ENCODE data around the gene ZNF735. TPM values are rescaled to one million over a fixed set of nuclear protein-coding genes. Genes with fewer than 3 reads are reported as not detected.
"Not testable (repeated sequence)": the region's sequence is repeated elsewhere in the genome, so short reads cannot be mapped to it uniquely, and the experiment has no call there.

ZNF735 gene
- total RNA-seq, 1 experiment from 2014 or later, result not detected

DNA sequence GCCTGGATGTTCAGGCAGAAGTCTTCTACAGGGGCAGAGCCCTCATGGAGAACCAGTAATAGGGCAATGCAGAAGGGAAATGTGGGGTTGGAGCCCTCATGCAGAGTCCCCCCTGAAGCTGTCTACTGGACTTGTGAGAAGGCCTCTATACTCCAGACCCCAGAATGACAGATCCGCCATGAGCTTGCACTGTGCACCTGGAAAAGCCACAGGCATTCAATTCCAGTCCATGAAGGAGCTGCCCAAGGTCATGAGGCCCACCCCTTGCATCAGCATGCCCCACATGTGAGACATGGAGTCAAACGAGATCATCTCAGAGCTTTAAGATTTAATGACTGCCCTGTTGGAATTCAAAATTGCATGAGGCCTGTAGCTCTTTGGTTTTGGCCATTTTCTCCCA, 16.4 kb downstream of the ZNF735 start:
- H3K4me3 ChIP-seq (ENCODE audit: low read depth in 2 of 2, low read length in 2 of 2), result no peak overlapping the region
- in situ Hi-C loops (cut with HindIII; ENCODE audit: low pct_unique_long_range_greater_than_20kb, low sequenced_read_pairs) (no loop called here), intact Hi-C loops (cut with micrococcal nuclease; ENCODE audit: unreplicated experiment) (no loop called here)
- no peaks in the 10 kb centered on the region for H3K36me3 ChIP-seq (ENCODE audit: control insufficient read depth, insufficient read depth, low read length)
- H3K27me3 ChIP-seq (ENCODE audit: control insufficient read depth, insufficient read depth, low read length), result no peaks in the 10 kb centered on the region
- TF ChIP-seq TCF7L2 (IDR thresholded peaks at IDR 0.05; ENCODE audit: low read depth, low read length) (no peak), POLR2AphosphoS5 (IDR thresholded peaks at IDR 0.05; ENCODE audit: low read depth, low read length) (no peak), SIN3A (IDR thresholded peaks at IDR 0.05; ENCODE audit: borderline replicate concordance, insufficient read depth, low read depth, low read length) (no peak)
- TF ChIP-seq, protein P1, sequence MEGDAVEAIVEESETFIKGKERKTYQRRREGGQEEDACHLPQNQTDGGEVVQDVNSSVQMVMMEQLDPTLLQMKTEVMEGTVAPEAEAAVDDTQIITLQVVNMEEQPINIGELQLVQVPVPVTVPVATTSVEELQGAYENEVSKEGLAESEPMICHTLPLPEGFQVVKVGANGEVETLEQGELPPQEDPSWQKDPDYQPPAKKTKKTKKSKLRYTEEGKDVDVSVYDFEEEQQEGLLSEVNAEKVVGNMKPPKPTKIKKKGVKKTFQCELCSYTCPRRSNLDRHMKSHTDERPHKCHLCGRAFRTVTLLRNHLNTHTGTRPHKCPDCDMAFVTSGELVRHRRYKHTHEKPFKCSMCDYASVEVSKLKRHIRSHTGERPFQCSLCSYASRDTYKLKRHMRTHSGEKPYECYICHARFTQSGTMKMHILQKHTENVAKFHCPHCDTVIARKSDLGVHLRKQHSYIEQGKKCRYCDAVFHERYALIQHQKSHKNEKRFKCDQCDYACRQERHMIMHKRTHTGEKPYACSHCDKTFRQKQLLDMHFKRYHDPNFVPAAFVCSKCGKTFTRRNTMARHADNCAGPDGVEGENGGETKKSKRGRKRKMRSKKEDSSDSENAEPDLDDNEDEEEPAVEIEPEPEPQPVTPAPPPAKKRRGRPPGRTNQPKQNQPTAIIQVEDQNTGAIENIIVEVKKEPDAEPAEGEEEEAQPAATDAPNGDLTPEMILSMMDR (IDR thresholded peaks at IDR 0.05), result no peak
- TF ChIP-seq, protein P2, sequence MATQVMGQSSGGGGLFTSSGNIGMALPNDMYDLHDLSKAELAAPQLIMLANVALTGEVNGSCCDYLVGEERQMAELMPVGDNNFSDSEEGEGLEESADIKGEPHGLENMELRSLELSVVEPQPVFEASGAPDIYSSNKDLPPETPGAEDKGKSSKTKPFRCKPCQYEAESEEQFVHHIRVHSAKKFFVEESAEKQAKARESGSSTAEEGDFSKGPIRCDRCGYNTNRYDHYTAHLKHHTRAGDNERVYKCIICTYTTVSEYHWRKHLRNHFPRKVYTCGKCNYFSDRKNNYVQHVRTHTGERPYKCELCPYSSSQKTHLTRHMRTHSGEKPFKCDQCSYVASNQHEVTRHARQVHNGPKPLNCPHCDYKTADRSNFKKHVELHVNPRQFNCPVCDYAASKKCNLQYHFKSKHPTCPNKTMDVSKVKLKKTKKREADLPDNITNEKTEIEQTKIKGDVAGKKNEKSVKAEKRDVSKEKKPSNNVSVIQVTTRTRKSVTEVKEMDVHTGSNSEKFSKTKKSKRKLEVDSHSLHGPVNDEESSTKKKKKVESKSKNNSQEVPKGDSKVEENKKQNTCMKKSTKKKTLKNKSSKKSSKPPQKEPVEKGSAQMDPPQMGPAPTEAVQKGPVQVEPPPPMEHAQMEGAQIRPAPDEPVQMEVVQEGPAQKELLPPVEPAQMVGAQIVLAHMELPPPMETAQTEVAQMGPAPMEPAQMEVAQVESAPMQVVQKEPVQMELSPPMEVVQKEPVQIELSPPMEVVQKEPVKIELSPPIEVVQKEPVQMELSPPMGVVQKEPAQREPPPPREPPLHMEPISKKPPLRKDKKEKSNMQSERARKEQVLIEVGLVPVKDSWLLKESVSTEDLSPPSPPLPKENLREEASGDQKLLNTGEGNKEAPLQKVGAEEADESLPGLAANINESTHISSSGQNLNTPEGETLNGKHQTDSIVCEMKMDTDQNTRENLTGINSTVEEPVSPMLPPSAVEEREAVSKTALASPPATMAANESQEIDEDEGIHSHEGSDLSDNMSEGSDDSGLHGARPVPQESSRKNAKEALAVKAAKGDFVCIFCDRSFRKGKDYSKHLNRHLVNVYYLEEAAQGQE (IDR thresholded peaks at IDR 0.05; ENCODE audit: insufficient read depth in 1 of 2, low read depth in 2 of 2, low read length in 1 of 2), result no peak
- POLR2A ChIA-PET, result no interaction called here
- H3K9me3 ChIP-seq (ENCODE audit: control insufficient read depth, insufficient read depth, low read depth, low read length), result peaks cover 28% of the 10 kb centered on the region
- BruUV-seq (replicated peaks), result no TSS peak
- CTCF ChIA-PET, result no interaction called here
- no peaks in the 10 kb centered on the region for H3K4me1 ChIP-seq (ENCODE audit: control insufficient read depth, insufficient read depth, low read length)
- no peak for DNase-seq (ENCODE audit: low read depth, low spot score)
- no peak overlapping the region for H3K27ac ChIP-seq (ENCODE audit: low read length)
- ATAC-seq, result no peak

DNA sequence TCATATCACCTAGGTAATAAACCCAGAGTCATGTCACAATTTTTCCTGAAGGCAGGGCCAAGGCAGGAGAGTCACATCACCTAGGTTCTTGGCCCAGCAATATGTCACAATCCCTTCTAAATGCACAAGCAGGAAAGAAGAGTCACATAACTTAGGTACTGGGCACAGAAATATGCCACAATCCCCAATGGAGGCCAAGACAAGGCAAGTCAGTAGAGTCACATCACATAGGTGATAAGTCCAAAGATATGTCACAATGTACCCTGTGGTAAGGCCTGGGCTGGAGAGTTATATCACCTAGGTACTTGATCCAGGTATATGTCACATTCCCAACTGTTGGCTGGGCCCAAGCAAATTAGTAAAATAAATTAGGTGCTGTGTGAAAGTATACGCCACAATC, 21.2 kb downstream of the ZNF735 start, which contains the start of gene ZNF679:
Gene ZNF679 (plus strand): TSS at position 301 of the 400 bp plus-strand sequence. CDS start 20,644 bp downstream, outside the sequence.
- H3K9me3 ChIP-seq (ENCODE audit: control insufficient read depth, insufficient read depth, low read depth, low read length), result peaks cover 19% of the 10 kb centered on the region; the same call in 1 of the 2 replicates
- H3K4me1 ChIP-seq (ENCODE audit: control insufficient read depth, insufficient read depth, low read length); H3K4me3 ChIP-seq (ENCODE audit: low read depth in 2 of 2, low read length in 2 of 2); CTCF ChIA-PET; in situ Hi-C loops (cut with HindIII; ENCODE audit: low pct_unique_long_range_greater_than_20kb, low sequenced_read_pairs); H3K27me3 ChIP-seq (ENCODE audit: control insufficient read depth, insufficient read depth, low read length); POLR2A ChIA-PET; H3K27ac ChIP-seq (ENCODE audit: low read length); ATAC-seq; intact Hi-C loops (cut with micrococcal nuclease; ENCODE audit: unreplicated experiment); BruUV-seq (replicated peaks); H3K36me3 ChIP-seq (ENCODE audit: control insufficient read depth, insufficient read depth, low read length); DNase-seq (ENCODE audit: low read depth, low spot score): not testable (repeated sequence)

DNA sequence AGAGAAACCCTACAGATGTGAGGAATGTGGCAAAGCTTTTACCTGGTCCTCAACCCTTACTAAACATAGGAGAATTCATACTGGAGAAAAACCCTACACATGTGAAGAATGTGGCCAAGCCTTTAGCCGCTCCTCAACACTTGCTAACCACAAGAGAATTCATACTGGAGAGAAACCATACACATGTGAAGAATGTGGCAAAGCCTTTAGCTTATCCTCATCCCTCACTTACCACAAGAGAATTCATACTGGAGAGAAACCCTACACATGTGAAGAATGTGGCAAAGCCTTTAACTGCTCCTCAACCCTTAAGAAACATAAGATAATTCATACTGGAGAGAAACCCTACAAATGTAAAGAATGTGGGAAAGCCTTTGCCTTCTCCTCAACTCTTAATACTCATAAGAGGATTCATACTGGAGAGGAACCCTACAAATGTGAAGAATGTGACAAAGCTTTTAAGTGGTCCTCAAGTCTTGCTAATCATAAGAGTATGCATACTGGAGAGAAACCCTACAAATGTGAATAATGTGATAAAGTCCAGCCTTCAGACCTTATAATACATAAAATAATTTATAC, 59.4 kb downstream of the ZNF735 start:
- in situ Hi-C loops (cut with HindIII; ENCODE audit: low pct_unique_long_range_greater_than_20kb, low sequenced_read_pairs) (no loop called here), intact Hi-C loops (cut with micrococcal nuclease; ENCODE audit: unreplicated experiment) (loop anchor here (5.0 kb wide), 1 partner anchor 49 kb away; no protein-coding TSS in a partner anchor)
- Histone ChIP-seq H3K27ac (ENCODE audit: low read length) (no peak overlapping the region), H3K36me3 (ENCODE audit: control insufficient read depth, insufficient read depth, low read length) (no peaks in the 10 kb centered on the region), H3K4me3 (ENCODE audit: low read depth in 2 of 2, low read length in 2 of 2) (no peak overlapping the region), H3K9me3 (ENCODE audit: control insufficient read depth, insufficient read depth, low read depth, low read length) (peaks cover 43% of the 10 kb centered on the region), H3K27me3 (ENCODE audit: control insufficient read depth, insufficient read depth, low read length) (no peaks in the 10 kb centered on the region), H3K4me1 (ENCODE audit: control insufficient read depth, insufficient read depth, low read length) (no peaks in the 10 kb centered on the region)
- DNase-seq (ENCODE audit: low read depth, low spot score) (no peak), ATAC-seq (no peak)
- TF ChIP-seq POLR2AphosphoS5 (IDR thresholded peaks at IDR 0.05; ENCODE audit: low read depth, low read length) (no peak), SIN3A (IDR thresholded peaks at IDR 0.05; ENCODE audit: borderline replicate concordance, insufficient read depth, low read depth, low read length) (no peak), TCF7L2 (IDR thresholded peaks at IDR 0.05; ENCODE audit: low read depth, low read length) (no peak)
- TF ChIP-seq, protein P1 (IDR thresholded peaks at IDR 0.05), result no peak
- TF ChIP-seq, protein P2 (IDR thresholded peaks at IDR 0.05; ENCODE audit: insufficient read depth in 1 of 2, low read depth in 2 of 2, low read length in 1 of 2), result no peak
- ChIA-PET CTCF (no interaction called here), POLR2A (no interaction called here)
- no TSS peak for BruUV-seq (replicated peaks)
